ENCODE measurements around the gene SMARCD3.

- no peak for TF ChIP-seq CTCF (conservative IDR thresholded peaks at IDR 0.05)
- no peak for TF ChIP-seq EZH2 (IDR thresholded peaks at IDR 0.05; ENCODE audit: low read depth)
These were observed 29.1 kb upstream of the SMARCD3 start for GRCh38 chr7:151277631-151278030.
